MM.1S (cell line): ENCODE measurements around the gene GRAMD1B.
A peak's percentile ranks its signal among the peaks of the same experiment; 100 is the strongest.

Source experiments
- DNase-seq: peaks from one replicate; pipeline ENCODE4 v3.0.0-alpha.2; 2015
- H2AFZ ChIP-seq: fragments of 300-600 bp; sonication (generic); 2 replicates; pipeline ENCODE4 v1.6.0; 2016; ENCODE audit warnings: antibody characterized with exemption, low read length
- H3F3A ChIP-seq: fragments of 300-600 bp; sonication (generic); 2 replicates; pipeline ENCODE4 v1.6.1; 2016; ENCODE audit warnings: mild to moderate bottlenecking, antibody characterized with exemption, low read length, moderate library complexity, mixed read lengths; ENCODE audit not compliant: insufficient read depth
- H3K27ac ChIP-seq: fragments of 300-600 bp; sonication (generic); 2 replicates; pipeline ENCODE4 v1.5.1; 2016; ENCODE audit warnings: mild to moderate bottlenecking, low read length
- H3K27me3 ChIP-seq: fragments of 300-600 bp; sonication (generic); replicated peaks from 2 replicates; pipeline ENCODE4 v1.6.0; 2016; ENCODE audit warnings: low read length; ENCODE audit not compliant: insufficient read depth
- H3K36me3 ChIP-seq: fragments of 300-600 bp; sonication (generic); replicated peaks from 2 replicates; pipeline ENCODE4 v1.6.1; 2016; ENCODE audit warnings: mild to moderate bottlenecking, low read length, mixed read lengths; ENCODE audit not compliant: insufficient read depth
- H3K4me1 ChIP-seq: fragments of 300-600 bp; sonication (generic); 2 replicates; pipeline ENCODE4 v1.6.1; 2016; ENCODE audit warnings: low read length, mixed read lengths
- H3K4me2 ChIP-seq: fragments of 300-600 bp; sonication (generic); 2 replicates; pipeline ENCODE4 v1.6.0; 2016; ENCODE audit warnings: low read depth, low read length
- H3K4me3 ChIP-seq: fragments of 300-600 bp; sonication (generic); 2 replicates; pipeline ENCODE4 v1.5.1; 2016; ENCODE audit warnings: low read length, mixed read lengths
- H3K79me2 ChIP-seq: fragments of 300-600 bp; sonication (generic); 2 replicates; pipeline ENCODE4 v1.6.1; 2016; ENCODE audit warnings: mixed run types, low read length, mixed read lengths
- H3K9ac ChIP-seq: fragments of 300-600 bp; sonication (generic); 2 replicates; pipeline ENCODE4 v1.6.1; 2016; ENCODE audit warnings: low read length, mixed read lengths
- H3K9me2 ChIP-seq: fragments of 300-600 bp; sonication (generic); replicated peaks from 2 replicates; pipeline ENCODE4 v1.6.1; 2016; ENCODE audit warnings: mild to moderate bottlenecking, low read length, mixed read lengths; ENCODE audit not compliant: insufficient read depth
- H3K9me3 ChIP-seq: fragments of 300-600 bp; sonication (generic); replicated peaks from 2 replicates; pipeline ENCODE4 v1.6.1; 2016; ENCODE audit warnings: mild to moderate bottlenecking, low read length, mixed read lengths; ENCODE audit not compliant: insufficient read depth
- H4K20me1 ChIP-seq: fragments of 300-600 bp; sonication (generic); 2 replicates; pipeline ENCODE4 v1.6.1; 2016; ENCODE audit warnings: mild to moderate bottlenecking, low read length, moderate library complexity, mixed read lengths; ENCODE audit not compliant: insufficient read depth
- EZH2 ChIP-seq: fragments of 300-600 bp; sonication (generic); optimal IDR thresholded peaks from 2 replicates; pipeline ENCODE3; 2017; ENCODE audit warnings: low read depth, mild to moderate bottlenecking, antibody characterized with exemption, low read length, mixed read lengths
- EZH2phosphoT487 ChIP-seq: fragments of 300-600 bp; sonication (generic); IDR thresholded peaks from 2 replicates; pipeline ENCODE4 v1.6.1; 2018; ENCODE audit warnings: antibody characterized with exemption, low read length
- TF ChIP-seq, protein P1 (sequence below): fragments of 300-600 bp; sonication (generic); IDR thresholded peaks from 2 replicates; pipeline ENCODE4 v1.5.1; 2016; ENCODE audit warnings: antibody characterized with exemption, low read length, mixed read lengths

Gene GRAMD1B

DNA sequence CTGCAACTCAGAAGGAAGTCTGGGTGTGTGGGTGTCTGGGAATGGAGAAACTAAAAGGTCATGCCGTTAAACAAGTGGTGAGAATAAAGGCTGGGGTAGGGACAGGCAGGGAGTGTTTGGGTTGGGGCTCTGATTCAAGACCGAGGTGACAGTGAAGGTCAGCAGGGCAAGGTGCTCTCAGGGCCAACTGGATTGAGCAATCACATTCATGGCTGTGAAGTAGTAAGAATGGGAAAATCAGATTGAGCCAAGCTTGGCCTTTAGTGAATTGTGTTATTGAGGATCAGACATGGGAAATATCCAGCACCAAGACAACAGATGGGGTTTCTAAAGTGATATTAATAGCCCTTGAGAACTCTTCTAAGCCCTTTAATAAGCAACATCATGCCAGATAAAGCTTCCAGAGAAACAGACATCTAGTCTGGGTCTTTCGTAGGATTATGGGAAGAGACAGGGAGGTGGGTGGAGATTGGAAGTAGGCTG, 200.1 kb downstream of the GRAMD1B start:
- no peak overlapping the region for H3K9ac ChIP-seq
- no peak overlapping the region for H3K4me2 ChIP-seq
- H3K79me2 ChIP-seq: no peaks in the 10 kb centered on the region
- no peaks in the 10 kb centered on the region for H3K9me2 ChIP-seq
- H3K27ac ChIP-seq: no peak overlapping the region
- no peaks in the 10 kb centered on the region for H3K36me3 ChIP-seq
- H3K9me3 ChIP-seq: no peaks in the 10 kb centered on the region
- H2AFZ ChIP-seq: no peak overlapping the region
- no peak overlapping the region for H3K4me3 ChIP-seq
- no peaks in the 10 kb centered on the region for H3F3A ChIP-seq
- H3K27me3 ChIP-seq: no peaks in the 10 kb centered on the region
- DNase-seq: no peak
- TF ChIP-seq EZH2phosphoT487 (no peak), EZH2 (no peak)
- TF ChIP-seq, protein P1, sequence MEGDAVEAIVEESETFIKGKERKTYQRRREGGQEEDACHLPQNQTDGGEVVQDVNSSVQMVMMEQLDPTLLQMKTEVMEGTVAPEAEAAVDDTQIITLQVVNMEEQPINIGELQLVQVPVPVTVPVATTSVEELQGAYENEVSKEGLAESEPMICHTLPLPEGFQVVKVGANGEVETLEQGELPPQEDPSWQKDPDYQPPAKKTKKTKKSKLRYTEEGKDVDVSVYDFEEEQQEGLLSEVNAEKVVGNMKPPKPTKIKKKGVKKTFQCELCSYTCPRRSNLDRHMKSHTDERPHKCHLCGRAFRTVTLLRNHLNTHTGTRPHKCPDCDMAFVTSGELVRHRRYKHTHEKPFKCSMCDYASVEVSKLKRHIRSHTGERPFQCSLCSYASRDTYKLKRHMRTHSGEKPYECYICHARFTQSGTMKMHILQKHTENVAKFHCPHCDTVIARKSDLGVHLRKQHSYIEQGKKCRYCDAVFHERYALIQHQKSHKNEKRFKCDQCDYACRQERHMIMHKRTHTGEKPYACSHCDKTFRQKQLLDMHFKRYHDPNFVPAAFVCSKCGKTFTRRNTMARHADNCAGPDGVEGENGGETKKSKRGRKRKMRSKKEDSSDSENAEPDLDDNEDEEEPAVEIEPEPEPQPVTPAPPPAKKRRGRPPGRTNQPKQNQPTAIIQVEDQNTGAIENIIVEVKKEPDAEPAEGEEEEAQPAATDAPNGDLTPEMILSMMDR: no peak
- H4K20me1 ChIP-seq: no peaks in the 10 kb centered on the region
- no peaks in the 10 kb centered on the region for H3K4me1 ChIP-seq

DNA sequence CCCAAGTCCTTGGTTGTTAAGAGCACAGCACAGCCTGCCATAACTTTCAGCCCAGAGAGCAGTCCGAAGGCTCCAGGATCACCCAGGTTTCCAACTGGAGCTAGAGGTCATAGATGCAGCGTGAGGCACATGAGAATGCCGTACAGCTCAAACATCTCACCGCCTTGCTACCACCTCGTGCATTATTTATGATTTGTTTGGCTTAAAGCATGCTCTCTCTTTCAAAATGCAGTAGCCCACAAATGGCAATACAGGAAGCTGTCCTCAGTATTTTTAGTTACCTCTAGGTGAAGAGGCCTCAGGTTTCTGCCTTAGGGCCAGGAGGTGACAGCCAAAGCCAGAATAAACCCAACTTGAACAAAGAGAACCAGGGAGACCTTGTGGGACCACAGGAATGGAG, 210.0 kb downstream of the GRAMD1B start:
- Histone ChIP-seq H3K9ac (no peak overlapping the region), H4K20me1 (no peaks in the 10 kb centered on the region), H2AFZ (0 out of 2 replicates have a peak overlapping the region, but pooled peaks have one; percentile 5), H3K27ac (no peak overlapping the region), H3F3A (no peaks in the 10 kb centered on the region), H3K9me3 (no peaks in the 10 kb centered on the region), H3K4me1 (peaks cover 6% of the 10 kb centered on the region; the same call in 1 of the 2 replicates), H3K79me2 (no peaks in the 10 kb centered on the region), H3K4me3 (no peak overlapping the region), H3K4me2 (0 out of 2 replicates have a peak overlapping the region, but pooled peaks have one; percentile 14), H3K36me3 (no peaks in the 10 kb centered on the region), H3K9me2 (no peaks in the 10 kb centered on the region), H3K27me3 (no peaks in the 10 kb centered on the region)
- DNase-seq: no peak
- TF ChIP-seq EZH2phosphoT487 (no peak), EZH2 (no peak)
- TF ChIP-seq, protein P1: no peak

DNA sequence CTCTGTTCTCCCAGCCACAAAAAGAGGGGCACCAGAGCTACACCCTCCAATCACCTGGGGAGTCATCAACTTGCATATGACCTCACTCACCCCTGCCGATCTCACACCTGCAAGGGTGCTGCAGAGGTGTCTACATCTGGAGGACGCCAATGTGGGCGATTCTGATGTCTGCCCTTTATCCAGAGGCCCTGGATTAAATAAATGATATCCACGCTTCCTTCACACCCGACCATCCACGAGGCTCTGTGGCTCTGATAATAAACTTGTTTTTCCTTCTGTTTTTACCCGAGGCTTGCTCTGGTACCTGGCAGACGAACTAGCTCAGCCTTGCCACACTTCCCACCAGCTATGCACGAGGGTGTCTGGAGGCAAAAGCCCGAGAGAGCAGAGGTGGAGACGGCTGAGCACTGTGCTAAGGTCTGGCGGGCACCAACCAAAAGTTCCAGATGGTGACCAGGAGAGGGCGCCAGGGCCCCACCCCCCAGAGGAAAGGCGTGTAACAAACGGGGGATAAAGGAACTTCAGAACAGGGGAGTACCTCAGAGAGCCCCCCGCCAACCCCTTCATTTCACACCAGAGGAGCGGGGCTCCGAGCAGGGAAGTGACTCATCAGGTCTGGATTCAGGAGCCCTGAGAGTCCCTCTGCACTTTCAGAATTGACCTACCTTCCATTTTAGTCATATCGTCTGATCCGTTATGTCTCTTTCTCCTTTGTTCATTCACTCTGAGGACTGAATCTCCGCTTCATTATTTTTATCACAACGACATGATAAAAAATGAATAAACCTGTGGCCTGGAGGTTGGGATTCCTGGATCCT, 210.8 kb downstream of the GRAMD1B start:
- DNase-seq: peak; percentile 52
- Histone ChIP-seq H3K79me2 (no peaks in the 10 kb centered on the region), H3K9ac (no peak overlapping the region), H3K4me2 (peak overlapping the region; percentile 29; the same call in 1 of the 2 replicates), H2AFZ (peak overlapping the region; percentile 61), H3F3A (no peaks in the 10 kb centered on the region), H3K9me2 (no peaks in the 10 kb centered on the region), H3K9me3 (no peaks in the 10 kb centered on the region), H3K27ac (no peak overlapping the region), H3K4me1 (peaks cover 6% of the 10 kb centered on the region; the same call in 1 of the 2 replicates), H3K36me3 (no peaks in the 10 kb centered on the region), H3K4me3 (no peak overlapping the region), H4K20me1 (no peaks in the 10 kb centered on the region), H3K27me3 (no peaks in the 10 kb centered on the region)
- TF ChIP-seq, protein P1: peak; percentile 82
- TF ChIP-seq EZH2 (no peak), EZH2phosphoT487 (no peak)
